A549 (cell line): ENCODE data around the gene GYS2. TPM values are rescaled to one million over a fixed set of nuclear protein-coding genes. Genes with fewer than 3 reads are reported as not detected.

ENCODE experiments used
- ATAC-seq, 2 experiments: fragments of 200-7000 bp in 1 of 2; fragments of >200 bp in 1 of 2; cut with Nextera tagmentation in 1 of 2; cut with Tn5 transposase in 1 of 2; 3 replicates each; pipeline versions ENCODE4 v1.8.0 to v1.9.1; 2018 to 2020; ENCODE audit warnings: mild to moderate bottlenecking in 1 of 2, moderate library complexity in 1 of 2
- CTCF ChIA-PET: fragments of 300-600 bp; sonication (Branson Sonifier 250); formaldehyde crosslinking; extraction: SDS; loops from one replicate; lab custom pipeline; 2021; ENCODE audit warnings: antibody characterized with exemption, inconsistent platforms; lab: Yijun Ruan, JAX
- POLR2A ChIA-PET: fragments of 350-600 bp; formaldehyde crosslinking; extraction: SDS; loops from one replicate; lab custom pipeline; 2021; ENCODE audit warnings: antibody characterized with exemption, inconsistent platforms; lab: Yijun Ruan, JAX
- DNase-seq, 2 experiments: peaks; one replicate each; pipeline versions ENCODE4 v3.0.0 to v3.0.0-alpha.2; 2011 to 2016; ENCODE audit warnings: low read depth in 1 of 2, low spot score in 1 of 2
- FAIRE-seq: peaks from 2 replicates; lab custom pipeline; 2011; peaks lifted over from hg19 to GRCh38; lab: Jason Lieb, UNC
- H3K27ac ChIP-seq, 2 experiments: fragments of >200 bp; sonication (Bioruptor Twin); formaldehyde crosslinking; 3 replicates each; pipeline ENCODE4 v1.5.1; 2016 to 2017
- H3K4me1 ChIP-seq: fragments of >200 bp; sonication (Bioruptor Twin); formaldehyde crosslinking; 3 replicates; pipeline ENCODE4 v1.6.1; 2016
- H3K4me2 ChIP-seq: fragments of >200 bp; sonication (Bioruptor Twin); formaldehyde crosslinking; 3 replicates; pipeline ENCODE4 v1.6.1; 2016
- H3K4me3 ChIP-seq: fragments of >200 bp; sonication (Bioruptor Twin); formaldehyde crosslinking; 3 replicates; pipeline ENCODE4 v1.5.1; 2016
- H3K9me3 ChIP-seq: fragments of >200 bp; sonication (Bioruptor Twin); formaldehyde crosslinking; 3 replicates; pipeline ENCODE4 v1.6.1; 2016
- CHD4 ChIP-seq: fragments of 200-600 bp; sonication (generic); IDR thresholded peaks from 2 replicates; pipeline ENCODE4 v1.6.1; 2016; ENCODE audit warnings: antibody characterized with exemption, mild to moderate bottlenecking, borderline replicate concordance
- EHMT2 ChIP-seq: fragments of 200-600 bp; sonication (generic); IDR thresholded peaks from 2 replicates; pipeline ENCODE4 v1.6.1; 2016; ENCODE audit warnings: antibody characterized with exemption, low read depth, mild to moderate bottlenecking, moderate library complexity
- FOXS1 ChIP-seq: fragments of 250-450 bp; sonication (Bioruptor Pico); IDR thresholded peaks from 2 replicates; pipeline ENCODE4 v1.5.0; 2020; ENCODE audit warnings: mild to moderate bottlenecking, moderate library complexity
- HOXA7 ChIP-seq: fragments of 250-450 bp; sonication (Bioruptor Pico); IDR thresholded peaks from 2 replicates; pipeline ENCODE4 v1.5.0; 2020; ENCODE audit warnings: mild to moderate bottlenecking, moderate library complexity
- HOXB13 ChIP-seq: fragments of 250-450 bp; sonication (Bioruptor Pico); IDR thresholded peaks from 2 replicates; pipeline ENCODE4 v1.5.0; 2020; ENCODE audit warnings: low read depth, mild to moderate bottlenecking, moderate library complexity
- KDM5A ChIP-seq: fragments of 200-600 bp; sonication (generic); IDR thresholded peaks from 2 replicates; pipeline ENCODE4 v1.6.1; 2016; ENCODE audit warnings: antibody characterized with exemption, mild to moderate bottlenecking
- MYC ChIP-seq: IDR thresholded peaks from 2 replicates; pipeline ENCODE4 v1.6.1; 2012; ENCODE audit warnings: mild to moderate bottlenecking, inconsistent platforms, low read length, improper control_type of control experiment, borderline replicate concordance
- POLR2AphosphoS2 ChIP-seq: conservative IDR thresholded peaks from 2 replicates; pipeline ENCODE4 v1.6.1; 2012; ENCODE audit warnings: low read length, improper control_type of control experiment, inconsistent platforms
- RARB ChIP-seq: fragments of 250-450 bp; sonication (Bioruptor Pico); IDR thresholded peaks from 2 replicates; pipeline ENCODE4 v1.8.0; 2021; ENCODE audit warnings: mild to moderate bottlenecking, moderate library complexity
- RCOR1 ChIP-seq: fragments of 150-350 bp; IDR thresholded peaks from 2 replicates; pipeline ENCODE4 v1.6.1; 2014; ENCODE audit warnings: antibody characterized with exemption, low read length, low read depth
- SMC3 ChIP-seq: fragments of >200 bp; sonication (Bioruptor Twin); formaldehyde crosslinking; IDR thresholded peaks from 3 replicates; pipeline ENCODE4 v1.6.1; 2018; ENCODE audit warnings: inconsistent platforms
- SREBF2 ChIP-seq: fragments of 450-650 bp; IDR thresholded peaks from 2 replicates; pipeline ENCODE4 v1.6.1; 2014; ENCODE audit warnings: mild to moderate bottlenecking, moderate library complexity
- ZNF302 ChIP-seq: fragments of 250-450 bp; sonication (Bioruptor Pico); IDR thresholded peaks from 2 replicates; pipeline ENCODE4 v1.9.0; 2021; ENCODE audit warnings: inconsistent platforms, mild to moderate bottlenecking, moderate library complexity
- WGBS: methylation state at CpG from one replicate; pipeline ENCODE4 v1.1.6; 2017; ENCODE audit errors: missing lambda C conversion rate; 5-methylcytosine and 5-hydroxymethylcytosine counted together
- polyA plus RNA-seq, 4 experiments: library from polyadenylated mRNA; depleted of rRNA in 3 of 4; stranded (reverse); fragments of >200 nt; fragmentation: RNase III in 1 of 4; extraction: RNeasy Plus Mini Kit Qiagen cat#74134 plus additional on column Dnase treatment in 1 of 4; gene quantifications; 2 replicates in 3 of 4; 3 replicates in 1 of 4; pipeline ENCODE4 v1.2.3, GENCODE V29; 2011 to 2017
- TF ChIP-seq, protein P1 (sequence below): fragments of >200 bp; sonication (Bioruptor Twin); formaldehyde crosslinking; IDR thresholded peaks from 3 replicates; pipeline ENCODE4 v1.6.1; 2016
- TF ChIP-seq, protein P2 (sequence below): fragments of 250-450 bp; sonication (Bioruptor Pico); IDR thresholded peaks from 2 replicates; pipeline ENCODE4 v1.5.0; 2021; ENCODE audit warnings: mild to moderate bottlenecking, moderate library complexity, borderline replicate concordance
- TF ChIP-seq, protein P3 (sequence below): fragments of 150-350 bp; IDR thresholded peaks from 2 replicates; pipeline ENCODE4 v1.6.1; 2014; ENCODE audit warnings: low read depth, mild to moderate bottlenecking, low read length

The GYS2 gene
- polyA plus RNA-seq, 2 of the 4 experiments (the other 2 are of a cell fraction), result 0.19 TPM; not detected in 1

DNA sequence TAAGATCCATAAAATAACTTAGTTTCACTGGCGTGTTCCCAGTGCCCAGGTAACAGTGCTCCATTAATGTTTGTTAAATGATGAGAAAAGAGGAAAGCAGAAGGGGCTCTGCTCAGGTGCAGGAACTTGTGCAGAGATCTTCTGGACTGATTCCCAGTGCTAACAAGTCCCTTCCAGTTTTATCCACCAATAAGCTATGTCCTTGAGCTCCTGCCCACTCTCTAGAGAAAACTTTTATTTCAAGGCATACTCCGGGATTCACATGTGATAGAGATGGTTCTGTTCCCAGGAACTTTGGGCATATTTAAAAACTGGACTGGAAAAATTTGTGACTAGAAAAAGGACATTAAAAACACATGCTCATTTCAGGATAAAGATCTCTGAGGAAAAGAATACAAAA lies 1.9 kb downstream of the GYS2 start:
- TF ChIP-seq MYC (no peak), SMC3 (no peak)
- POLR2A ChIA-PET, result no interaction called here
- ATAC-seq (no peak), DNase-seq (no peak), FAIRE-seq (no peak)
- 80% methylated on average over 2 of the region's 2 CpGs for WGBS
- Histone ChIP-seq H3K27ac (no peak overlapping the region), H3K9me3 (no peaks in the 10 kb centered on the region), H3K4me3 (no peak overlapping the region), H3K4me1 (0 out of 3 replicates have a peak, but pooled peaks cover 3% of the 10 kb centered on the region), H3K4me2 (no peak overlapping the region)
- CTCF ChIA-PET, result no interaction called here

DNA sequence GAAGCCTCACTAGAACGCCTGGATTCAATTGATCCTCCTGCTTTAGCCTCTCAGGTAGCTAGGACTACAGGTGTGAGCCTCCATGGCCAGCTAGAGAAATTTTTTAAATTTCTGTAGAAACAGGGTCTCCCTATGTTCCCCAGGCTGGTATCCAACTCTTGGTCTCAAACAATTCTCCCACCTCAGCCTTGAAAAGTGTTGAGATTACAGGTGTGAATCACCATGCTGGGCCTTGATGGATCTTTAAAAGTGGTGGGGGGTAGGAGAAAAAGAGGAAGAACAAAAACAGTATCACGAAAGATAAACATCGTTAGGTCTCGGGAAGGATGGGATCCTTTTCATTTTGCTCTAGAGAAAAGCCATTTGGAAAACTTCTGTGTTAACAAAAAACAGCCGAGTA lies 4.5 kb downstream of the GYS2 start:
- FAIRE-seq (no peak), DNase-seq (no peak), ATAC-seq (no peak)
- TF ChIP-seq FOXS1, result no peak
- TF ChIP-seq EHMT2, result no peak
- TF ChIP-seq ZNF302 (CRISPR knock-in tag), result no peak
- TF ChIP-seq CHD4, result no peak
- no peak for TF ChIP-seq KDM5A
- no peak for TF ChIP-seq RCOR1
- no peak for TF ChIP-seq HOXB13 (CRISPR knock-in tag)
- TF ChIP-seq, protein P1, sequence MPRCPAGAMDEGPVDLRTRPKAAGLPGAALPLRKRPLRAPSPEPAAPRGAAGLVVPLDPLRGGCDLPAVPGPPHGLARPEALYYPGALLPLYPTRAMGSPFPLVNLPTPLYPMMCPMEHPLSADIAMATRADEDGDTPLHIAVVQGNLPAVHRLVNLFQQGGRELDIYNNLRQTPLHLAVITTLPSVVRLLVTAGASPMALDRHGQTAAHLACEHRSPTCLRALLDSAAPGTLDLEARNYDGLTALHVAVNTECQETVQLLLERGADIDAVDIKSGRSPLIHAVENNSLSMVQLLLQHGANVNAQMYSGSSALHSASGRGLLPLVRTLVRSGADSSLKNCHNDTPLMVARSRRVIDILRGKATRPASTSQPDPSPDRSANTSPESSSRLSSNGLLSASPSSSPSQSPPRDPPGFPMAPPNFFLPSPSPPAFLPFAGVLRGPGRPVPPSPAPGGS, result no peak
- TF ChIP-seq SREBF2, result no peak
- TF ChIP-seq, protein P2, sequence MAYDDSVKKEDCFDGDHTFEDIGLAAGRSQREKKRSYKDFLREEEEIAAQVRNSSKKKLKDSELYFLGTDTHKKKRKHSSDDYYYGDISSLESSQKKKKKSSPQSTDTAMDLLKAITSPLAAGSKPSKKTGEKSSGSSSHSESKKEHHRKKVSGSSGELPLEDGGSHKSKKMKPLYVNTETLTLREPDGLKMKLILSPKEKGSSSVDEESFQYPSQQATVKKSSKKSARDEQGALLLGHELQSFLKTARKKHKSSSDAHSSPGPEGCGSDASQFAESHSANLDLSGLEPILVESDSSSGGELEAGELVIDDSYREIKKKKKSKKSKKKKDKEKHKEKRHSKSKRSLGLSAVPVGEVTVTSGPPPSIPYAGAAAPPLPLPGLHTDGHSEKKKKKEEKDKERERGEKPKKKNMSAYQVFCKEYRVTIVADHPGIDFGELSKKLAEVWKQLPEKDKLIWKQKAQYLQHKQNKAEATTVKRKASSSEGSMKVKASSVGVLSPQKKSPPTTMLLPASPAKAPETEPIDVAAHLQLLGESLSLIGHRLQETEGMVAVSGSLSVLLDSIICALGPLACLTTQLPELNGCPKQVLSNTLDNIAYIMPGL, result no peak
- TF ChIP-seq POLR2AphosphoS2, result no peak
- ChIA-PET POLR2A (no interaction called here), CTCF (no interaction called here)
- 74% methylated on average over 5 of the region's 5 CpGs for WGBS
- H3K4me2 ChIP-seq, result no peak overlapping the region
- no peak overlapping the region for H3K27ac ChIP-seq
- H3K9me3 ChIP-seq, result no peaks in the 10 kb centered on the region
- H3K4me3 ChIP-seq, result no peak overlapping the region
- no peaks in the 10 kb centered on the region for H3K4me1 ChIP-seq

DNA sequence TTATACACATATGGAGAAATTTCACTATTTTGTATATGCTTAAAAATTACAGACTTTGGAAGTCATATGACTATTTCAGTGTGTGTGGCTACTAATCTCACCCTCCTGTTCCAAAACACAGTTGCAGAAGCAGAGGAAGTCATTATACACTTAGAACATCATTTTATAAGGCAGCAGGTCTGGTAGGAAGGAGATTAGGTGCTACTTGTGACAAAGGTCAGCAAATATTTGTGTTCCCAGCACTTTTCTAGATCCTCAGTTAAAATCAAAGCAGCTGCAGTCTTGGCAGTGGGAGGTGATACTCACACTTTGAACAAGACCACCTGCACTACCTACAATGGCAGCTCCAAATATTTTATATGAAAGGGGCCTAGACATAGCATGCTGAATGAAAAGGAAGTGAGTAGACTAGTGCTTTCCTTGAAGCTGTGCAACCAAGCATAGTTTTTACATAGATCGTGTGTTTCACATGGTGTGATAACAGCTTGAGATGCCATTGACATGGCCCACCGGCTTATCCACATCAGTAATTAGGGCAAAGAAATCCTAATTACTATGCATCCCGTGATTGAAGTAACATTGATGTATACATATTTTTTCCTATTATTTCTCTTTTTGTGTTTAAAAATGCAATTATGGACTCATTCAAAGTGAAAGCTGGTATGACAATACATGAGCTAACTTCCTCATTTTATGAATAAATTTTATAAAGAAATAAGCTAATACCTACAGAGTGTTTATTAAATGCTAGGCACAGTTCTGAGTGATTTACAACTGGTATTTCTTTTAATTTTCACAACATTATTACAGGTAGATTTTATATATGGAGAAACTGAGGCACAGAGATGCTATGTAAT lies 5.3 kb downstream of the GYS2 start:
- H3K27ac ChIP-seq, result no peak overlapping the region
- H3K4me1 ChIP-seq, result no peaks in the 10 kb centered on the region
- WGBS, result 79% methylated on average over 3 of the region's 3 CpGs
- H3K4me2 ChIP-seq, result no peak overlapping the region
- FAIRE-seq (no peak), ATAC-seq (no peak), DNase-seq (no peak)
- POLR2A ChIA-PET, result no interaction called here
- H3K4me3 ChIP-seq, result no peak overlapping the region
- no peaks in the 10 kb centered on the region for H3K9me3 ChIP-seq
- CTCF ChIA-PET, result no interaction called here
- TF ChIP-seq HOXB13 (CRISPR knock-in tag) (no peak), RARB (CRISPR knock-in tag) (no peak), HOXA7 (CRISPR knock-in tag) (no peak)
- TF ChIP-seq, protein P3, sequence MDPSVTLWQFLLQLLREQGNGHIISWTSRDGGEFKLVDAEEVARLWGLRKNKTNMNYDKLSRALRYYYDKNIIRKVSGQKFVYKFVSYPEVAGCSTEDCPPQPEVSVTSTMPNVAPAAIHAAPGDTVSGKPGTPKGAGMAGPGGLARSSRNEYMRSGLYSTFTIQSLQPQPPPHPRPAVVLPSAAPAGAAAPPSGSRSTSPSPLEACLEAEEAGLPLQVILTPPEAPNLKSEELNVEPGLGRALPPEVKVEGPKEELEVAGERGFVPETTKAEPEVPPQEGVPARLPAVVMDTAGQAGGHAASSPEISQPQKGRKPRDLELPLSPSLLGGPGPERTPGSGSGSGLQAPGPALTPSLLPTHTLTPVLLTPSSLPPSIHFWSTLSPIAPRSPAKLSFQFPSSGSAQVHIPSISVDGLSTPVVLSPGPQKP, result no peak
